HG02678 (cell line): ENCODE measurements around the gene WDR1.

Experiments
- ATAC-seq: cut with Tn5 transposase; IDR thresholded peaks from one replicate; pipeline ENCODE4 v1.9.1; 2021; ENCODE audit warnings: mild to moderate bottlenecking, moderate library complexity; ENCODE audit not compliant: unreplicated experiment

Gene WDR1

GRCh38 chr4:10116569-10117358 is at the start of gene WDR1:
Gene WDR1, minus strand, starts transcription at chr4:10116799. Its CDS starts 133 bp downstream, at chr4:10116666.
- peak; percentile 89 for ATAC-seq

DNA sequence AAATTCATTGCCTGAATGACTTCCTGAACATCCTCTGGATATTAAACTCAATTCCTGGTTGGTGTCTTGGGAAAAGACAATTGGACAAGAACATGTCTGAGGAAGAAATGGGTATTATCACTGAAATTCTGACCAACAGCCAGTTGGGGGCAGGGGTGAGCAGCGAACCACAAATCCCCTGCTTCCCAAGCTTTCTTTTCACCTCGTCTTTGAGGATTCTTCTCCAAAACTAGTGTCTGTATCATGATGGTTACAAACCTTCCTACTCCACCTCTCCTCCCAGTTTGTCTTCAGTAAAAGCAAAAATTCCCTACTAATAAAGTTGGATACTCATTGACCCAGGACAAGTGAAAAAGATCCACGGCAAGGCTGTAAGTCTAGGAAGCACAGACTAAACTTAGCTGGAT is 48.3 kb upstream of the WDR1 start:
- no peak for ATAC-seq

- no peak for ATAC-seq
Measured at GRCh38 chr4:10163296-10163695, 46.7 kb upstream of the WDR1 start.

GRCh38 chr4:10162341-10163000 is 45.9 kb upstream of the WDR1 start:
- ATAC-seq = no peak

GRCh38 chr4:10161840-10162239 is 45.2 kb upstream of the WDR1 start:
- no peak for ATAC-seq

- no peak for ATAC-seq
Measured at GRCh38 chr4:10161146-10161545, 44.5 kb upstream of the WDR1 start.

DNA sequence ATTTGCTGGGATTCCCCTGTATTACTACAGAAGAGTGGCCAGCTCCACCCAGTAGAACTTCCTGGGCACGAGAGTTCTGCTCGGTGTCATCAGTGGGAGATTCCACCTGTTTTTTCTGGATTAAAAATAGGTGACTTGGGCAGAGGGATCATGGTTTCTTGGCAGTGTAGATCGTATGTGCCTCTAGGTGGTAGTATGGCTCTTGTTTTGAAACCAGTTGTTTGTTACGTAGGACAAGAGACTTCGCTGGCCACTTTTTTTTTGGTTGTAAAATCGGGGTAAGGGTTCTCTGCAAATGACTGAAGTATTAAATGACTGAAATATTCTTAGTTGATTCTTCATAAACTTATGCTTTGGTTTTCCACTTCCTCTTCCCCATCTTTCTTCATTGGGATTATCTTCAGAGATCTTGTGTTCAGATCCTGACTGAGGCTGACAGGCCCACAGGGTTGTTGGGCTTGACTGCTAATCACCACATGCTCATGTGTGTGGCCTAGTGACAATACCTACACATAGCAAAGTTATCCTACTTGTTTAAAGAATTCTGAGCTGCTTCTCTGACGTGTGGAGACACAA is 43.8 kb upstream of the WDR1 start:
- ATAC-seq = no peak

- no peak for ATAC-seq
Measured at GRCh38 chr4:10159671-10160070, 43.1 kb upstream of the WDR1 start.

GRCh38 chr4:10158333-10158942 is 41.8 kb upstream of the WDR1 start:
- ATAC-seq = no peak

- ATAC-seq = peak; percentile 76
Measured at GRCh38 chr4:10157478-10158332, 41.1 kb upstream of the WDR1 start.

DNA sequence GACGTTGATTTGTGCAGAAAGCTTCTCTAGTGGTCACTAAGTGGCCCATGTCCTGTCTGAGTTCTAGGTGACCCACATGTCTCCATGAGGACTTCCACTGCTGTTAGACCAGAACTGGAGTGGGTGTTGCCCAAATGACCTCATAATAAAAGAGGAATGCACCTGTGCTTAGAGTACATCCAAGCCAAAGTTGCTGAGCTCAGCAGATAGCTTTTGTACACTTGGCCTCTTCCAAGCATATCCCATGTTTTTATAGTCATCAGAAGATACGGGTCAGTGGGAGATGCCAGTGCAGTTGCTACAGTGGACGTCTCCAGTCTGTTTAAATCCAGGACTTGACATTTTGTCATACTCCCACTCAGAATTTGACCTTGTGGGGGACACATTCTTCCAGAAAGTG is 37.6 kb upstream of the WDR1 start:
- no peak for ATAC-seq

GRCh38 chr4:10153161-10153560 is 36.6 kb upstream of the WDR1 start:
- ATAC-seq = no peak

DNA sequence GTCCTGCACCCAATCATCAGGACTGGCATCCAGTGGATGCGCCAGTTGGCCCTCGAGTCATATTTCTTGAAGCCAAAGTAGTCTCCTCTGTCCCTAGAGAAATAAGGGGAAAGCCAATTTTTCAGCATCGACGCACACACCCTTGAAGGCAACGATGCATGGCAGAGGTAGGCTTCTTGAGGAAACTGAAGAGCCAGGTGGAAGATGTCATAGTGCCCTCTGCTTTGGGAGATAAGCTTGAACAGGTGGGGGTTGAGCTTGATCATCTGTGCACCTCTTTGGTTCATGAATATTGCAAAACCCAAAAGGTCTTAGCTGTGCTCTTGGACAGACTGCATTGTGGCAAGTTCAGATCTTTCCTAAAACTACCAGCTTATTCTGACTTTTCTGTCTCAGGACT is 34.6 kb upstream of the WDR1 start:
- ATAC-seq = peak; percentile 74

GRCh38 chr4:10144966-10145365 is 28.4 kb upstream of the WDR1 start:
- no peak for ATAC-seq

DNA sequence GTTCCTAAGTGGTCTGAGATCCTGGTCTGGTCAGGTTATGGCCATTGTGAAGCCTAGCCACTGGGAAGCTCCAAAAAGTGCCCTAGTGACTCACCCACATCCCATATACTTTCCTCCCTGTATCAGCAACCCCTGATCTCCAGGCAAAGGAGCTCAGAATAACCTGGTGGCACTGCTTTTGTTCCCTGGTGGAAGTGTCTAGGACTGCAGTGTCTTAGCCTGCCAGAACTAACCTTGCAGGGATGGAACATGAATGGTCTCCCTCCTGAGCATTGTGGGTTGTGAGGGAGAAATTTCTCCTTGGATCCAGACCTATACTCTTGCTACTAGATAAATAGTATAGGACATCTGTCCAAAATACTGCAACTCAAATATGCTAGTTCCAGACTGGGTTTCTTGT is 27.9 kb upstream of the WDR1 start:
- no peak for ATAC-seq

- ATAC-seq = no peak
Measured at GRCh38 chr4:10143171-10143570, 26.6 kb upstream of the WDR1 start.

DNA sequence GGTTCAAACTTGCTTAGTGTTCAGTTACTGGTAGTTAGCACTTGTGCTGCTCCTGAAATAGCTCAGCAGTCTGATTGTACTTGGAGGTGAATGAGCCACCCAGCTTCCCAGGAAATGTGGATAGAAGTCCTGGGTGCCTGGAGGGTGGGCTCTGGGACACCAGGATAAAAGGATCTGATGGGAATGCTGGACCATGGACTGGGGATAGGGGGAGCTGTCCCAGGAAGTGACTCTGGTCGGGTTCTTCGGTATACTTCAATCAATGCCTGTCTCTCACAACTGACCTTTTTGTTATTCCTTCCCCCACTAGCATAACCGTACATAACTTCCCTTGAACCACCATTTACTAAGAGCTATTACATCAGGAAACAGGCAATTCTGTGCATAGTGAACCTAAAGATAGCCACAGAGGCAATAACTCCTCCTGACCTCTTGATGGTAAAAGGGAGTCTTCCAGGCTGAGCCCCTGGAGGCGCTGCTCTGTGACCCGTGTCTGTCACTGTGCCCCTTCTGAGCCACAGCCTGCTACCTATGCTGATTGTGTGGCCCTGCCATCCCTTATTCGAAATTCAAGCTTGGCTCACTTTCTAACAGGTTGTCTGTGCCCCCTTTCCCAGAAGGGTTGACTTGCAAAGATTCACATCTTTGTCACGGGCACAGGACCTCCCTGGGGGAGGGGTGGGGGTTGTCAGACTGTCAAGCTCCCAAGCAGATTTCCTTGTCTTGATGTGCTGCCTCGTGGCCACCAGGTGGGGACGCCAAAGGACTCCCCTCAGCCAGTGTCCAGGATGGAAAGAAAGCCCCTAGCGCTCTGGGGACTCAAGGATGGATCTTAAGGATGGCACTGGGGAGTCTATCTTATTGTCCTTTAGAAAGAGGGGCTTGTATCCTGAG is 24.5 kb upstream of the WDR1 start:
- no peak for ATAC-seq

GRCh38 chr4:10139518-10139917 is 22.9 kb upstream of the WDR1 start:
- ATAC-seq = no peak

- ATAC-seq = no peak
Measured at GRCh38 chr4:10135260-10135659, 18.7 kb upstream of the WDR1 start.

GRCh38 chr4:10134141-10134540 is 17.5 kb upstream of the WDR1 start:
- ATAC-seq = no peak
